ENCODE measurements around the gene TXNDC5.

Gene TXNDC5

DNA sequence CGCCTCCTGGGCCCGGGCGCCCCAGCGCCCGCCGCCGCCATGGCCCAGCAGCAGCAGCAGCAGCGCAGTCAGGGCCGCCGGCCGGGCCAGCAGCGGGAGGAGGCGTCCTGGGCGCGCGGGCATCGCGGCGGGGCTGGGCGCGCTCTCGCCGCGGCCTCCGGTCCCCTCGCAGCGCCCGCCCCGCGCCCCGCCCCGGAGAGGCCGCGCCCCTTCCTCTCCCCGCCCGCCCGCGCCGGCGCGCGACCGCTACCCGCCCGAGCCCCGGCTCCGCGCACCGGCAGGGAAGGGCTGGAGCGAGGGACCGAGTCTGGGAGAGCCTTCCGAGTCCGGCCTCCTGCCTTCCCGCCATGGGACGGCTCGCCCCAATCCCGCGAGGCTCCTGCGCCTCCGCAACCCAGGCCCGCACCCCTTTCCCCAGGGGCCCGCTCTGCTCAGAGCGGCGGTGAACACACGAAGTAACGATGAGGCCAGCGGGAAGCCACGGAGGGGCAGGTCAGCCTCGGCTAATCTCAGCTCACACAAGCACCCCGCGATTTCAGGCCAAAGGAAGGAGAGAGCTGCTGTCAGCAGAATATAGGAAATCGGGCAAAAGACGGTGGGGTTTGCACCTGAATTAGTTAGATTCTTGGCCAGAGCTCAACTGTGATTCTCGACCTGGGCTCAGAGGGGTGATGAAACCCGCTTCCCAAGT lies at the start of gene TXNDC5:
Gene TXNDC5 (minus strand): TSS at position 135 of the 691 bp plus-strand sequence. CDS start 12 bp downstream, at position 123.
- DNase-seq (ENCODE audit: low read depth) = no peak

DNA sequence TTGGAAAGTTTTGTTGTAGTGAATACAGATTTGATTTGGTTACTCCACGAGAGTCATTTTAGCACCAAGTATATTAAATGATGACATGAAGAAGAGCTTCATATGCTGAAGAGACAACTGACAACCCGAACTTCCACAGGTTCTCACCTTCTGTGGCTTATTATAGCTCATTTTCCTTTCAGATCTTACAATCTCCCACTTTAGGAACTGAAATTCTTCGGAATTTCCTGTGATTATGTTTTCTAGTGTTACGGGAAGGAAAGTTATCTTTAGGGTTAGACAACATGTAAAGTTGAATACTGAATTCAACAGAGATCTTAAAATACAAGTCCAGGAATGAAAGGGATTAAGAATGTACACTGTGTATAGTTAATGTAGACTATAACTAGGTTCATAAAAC lies 49.6 kb upstream of the TXNDC5 start:
- no peak for DNase-seq (ENCODE audit: low read depth)

DNA sequence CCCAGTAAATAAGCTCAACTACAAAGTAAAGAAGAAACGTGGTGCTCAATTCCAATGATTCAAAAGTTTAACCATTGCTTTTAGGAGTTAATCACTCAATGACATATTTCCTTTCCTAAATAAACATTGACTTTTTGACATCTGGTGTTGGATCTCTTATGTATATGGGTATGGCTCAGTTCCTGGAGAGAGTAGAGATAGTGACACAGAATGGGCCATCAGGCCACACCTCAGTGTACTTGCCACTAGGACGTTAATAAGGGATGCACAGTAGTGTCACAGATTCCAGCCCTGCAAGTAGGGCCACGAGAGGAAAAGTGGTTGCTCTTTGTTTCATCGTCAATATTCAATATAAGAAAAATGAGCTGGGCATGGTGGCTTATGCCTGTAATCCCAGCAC lies 48.9 kb upstream of the TXNDC5 start:
- no peak for DNase-seq (ENCODE audit: low read depth)

DNA sequence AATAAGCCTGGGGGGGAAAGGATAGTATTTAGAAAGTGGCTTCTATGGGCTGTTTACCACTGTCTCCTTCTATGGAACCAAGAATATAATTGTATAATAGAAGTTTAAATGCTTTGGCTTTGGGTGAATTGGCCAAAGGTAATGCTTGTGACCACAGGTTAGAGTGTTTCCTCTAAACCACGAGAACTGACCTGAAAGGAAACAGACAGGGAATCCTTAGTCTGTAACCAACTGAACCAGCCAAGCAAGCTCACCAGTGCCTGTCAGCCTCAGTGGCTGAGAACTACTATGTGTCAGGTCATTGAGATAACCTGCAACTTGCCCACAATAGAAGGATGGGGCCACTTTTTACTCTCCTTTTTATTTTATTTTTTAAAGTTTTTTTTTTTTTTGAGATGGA lies 47.9 kb upstream of the TXNDC5 start:
- DNase-seq (ENCODE audit: low read depth) = no peak

DNA sequence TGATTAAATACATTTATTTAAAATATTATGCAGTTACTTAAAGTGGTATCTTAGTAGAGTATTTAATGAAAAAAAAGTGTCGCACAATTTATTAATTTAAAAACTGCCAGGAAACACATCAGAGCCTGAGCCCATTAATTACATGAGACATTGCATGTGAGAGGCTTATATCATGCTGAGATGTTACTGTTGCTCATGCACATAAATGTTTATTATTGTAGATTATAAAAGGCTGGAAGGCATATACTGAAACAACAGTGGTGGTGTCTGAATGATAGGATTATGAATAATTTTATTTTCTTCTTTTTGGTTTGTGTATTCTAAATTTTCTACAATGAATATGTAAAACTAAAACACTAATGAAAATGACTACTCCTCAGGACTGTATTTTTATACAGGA lies 45.7 kb upstream of the TXNDC5 start:
- DNase-seq (ENCODE audit: low read depth) = no peak

DNA sequence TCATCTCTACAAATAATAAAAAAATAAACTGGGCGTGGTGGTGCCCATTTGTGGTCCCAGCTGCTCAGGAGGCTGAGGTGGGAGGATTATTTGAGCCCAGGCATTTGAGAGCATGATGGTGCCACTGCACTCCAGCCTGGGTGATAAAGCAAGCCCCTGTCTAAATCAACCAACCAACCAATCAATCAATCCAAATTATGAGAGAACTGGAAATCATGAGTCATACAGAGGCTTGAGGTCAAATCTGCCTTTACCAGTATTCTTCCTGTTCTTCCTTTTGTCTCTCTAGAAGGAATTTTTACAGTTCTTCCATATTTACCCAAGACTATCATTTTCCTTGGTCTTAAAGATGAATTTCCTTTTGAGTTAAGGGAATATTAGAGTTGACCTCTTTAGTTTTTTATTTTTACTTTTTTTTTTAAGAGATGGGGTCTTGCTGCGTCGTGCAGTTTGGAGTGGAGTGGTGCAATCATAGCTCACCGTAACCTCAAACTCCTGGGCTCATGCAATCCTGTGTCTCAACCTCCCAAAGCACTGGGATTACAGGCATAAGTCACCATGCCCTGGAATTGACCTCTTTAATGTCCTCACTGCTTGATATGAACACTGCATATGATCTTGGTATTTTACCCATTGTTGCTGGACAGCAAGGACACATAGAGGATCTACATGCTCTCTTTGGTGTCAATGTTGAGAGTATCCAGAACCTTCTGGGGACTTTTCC lies 44.1 kb upstream of the TXNDC5 start:
- no peak for DNase-seq (ENCODE audit: low read depth)

DNA sequence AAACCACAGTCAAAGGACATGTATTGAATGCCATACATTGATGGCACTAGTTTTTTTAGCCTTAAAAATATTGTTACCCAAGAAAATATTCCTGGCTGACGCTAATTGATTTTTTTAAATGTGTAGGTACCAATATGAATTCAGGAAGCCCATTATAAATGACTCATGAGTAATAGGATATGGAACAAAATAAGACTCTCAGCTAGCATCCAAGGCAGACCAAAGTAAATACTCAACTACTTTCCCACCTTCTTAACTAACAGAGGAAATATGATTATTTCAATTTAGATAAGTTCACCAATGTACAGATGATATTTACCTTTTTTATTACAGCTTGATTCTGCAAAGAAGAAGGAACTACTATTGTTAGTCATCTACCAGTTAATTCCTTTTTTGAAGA lies 43.2 kb upstream of the TXNDC5 start:
- DNase-seq (ENCODE audit: low read depth) = no peak

DNA sequence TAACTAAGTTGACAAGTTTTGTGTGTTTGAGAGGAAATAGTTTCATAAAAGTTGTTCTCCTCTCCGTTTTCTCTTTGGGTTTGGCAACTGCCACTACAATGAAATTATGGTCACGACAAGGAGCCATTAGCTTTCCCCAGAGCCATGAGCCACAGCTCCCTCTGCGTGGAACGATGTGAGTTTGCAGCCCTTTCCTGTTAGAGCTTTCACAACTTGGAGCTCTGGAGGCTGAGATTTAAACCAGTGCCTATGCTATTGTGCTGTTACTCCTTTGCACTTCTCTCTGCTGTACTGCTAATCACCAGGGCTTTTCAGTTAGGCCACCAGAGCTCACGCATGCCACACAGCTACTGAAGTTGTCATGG lies 29.3 kb upstream of the TXNDC5 start:
- no peak for DNase-seq (ENCODE audit: low read depth)

DNA sequence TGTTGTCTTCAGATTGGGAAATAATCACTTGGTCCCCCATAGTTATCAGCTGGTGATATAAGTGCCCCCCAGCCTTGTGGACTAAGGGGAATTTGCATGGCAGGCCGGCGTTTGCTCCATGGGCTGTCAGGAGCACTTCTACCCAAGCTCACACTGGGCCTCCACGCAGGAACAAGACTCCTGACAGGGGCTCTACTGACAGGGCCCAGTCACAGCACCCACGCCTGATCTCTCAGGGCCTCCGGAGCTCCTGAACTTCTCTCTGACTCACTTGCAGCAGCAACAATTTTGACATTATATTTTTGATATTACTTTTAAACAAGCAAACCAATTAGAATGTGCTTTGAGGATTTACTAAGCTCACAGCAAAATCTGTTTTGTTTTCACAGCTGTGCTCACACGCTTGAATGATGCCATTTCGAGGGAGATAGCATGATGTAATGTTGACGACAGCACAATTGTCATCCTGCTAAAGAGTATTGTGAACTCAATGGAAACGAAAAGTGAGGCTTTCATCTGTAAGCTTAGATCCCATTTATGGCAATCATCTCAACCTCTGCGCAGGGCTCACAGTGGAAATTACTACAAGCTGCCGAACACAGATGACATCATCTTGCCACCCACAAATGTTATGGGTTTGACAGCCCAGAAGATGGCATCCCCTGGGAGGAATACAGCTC lies 28.7 kb upstream of the TXNDC5 start:
- DNase-seq (ENCODE audit: low read depth) = no peak

DNA sequence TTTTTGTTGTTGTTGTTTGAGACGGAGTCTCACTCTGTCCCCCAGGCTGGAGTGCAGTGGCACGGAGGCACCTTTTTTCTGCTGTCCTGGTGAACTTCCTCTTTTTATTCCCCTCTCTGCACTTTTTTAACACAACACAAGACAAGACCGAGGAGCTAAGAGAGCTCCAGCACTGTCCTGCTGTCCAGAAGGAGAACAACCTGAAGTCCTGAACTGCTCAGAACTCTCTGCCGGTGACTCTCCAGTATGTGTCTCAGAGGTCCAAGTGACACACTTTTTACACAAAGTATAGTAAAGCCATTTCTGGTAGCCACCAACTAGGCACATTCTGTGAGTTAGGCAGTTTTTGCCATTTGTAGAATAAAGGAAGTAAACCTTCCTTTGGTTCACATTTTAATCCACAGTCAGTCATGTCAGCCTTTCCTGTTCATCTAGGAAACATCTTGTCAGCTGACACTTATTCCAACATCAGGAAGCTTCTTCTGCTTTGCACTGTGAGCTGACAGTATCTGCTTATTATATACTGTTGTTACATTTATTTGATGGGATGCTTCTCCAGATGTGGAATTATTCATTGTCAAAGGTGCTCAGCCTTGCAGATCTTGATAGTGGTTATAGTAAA lies 28.1 kb upstream of the TXNDC5 start:
- DNase-seq (ENCODE audit: low read depth) = no peak

DNA sequence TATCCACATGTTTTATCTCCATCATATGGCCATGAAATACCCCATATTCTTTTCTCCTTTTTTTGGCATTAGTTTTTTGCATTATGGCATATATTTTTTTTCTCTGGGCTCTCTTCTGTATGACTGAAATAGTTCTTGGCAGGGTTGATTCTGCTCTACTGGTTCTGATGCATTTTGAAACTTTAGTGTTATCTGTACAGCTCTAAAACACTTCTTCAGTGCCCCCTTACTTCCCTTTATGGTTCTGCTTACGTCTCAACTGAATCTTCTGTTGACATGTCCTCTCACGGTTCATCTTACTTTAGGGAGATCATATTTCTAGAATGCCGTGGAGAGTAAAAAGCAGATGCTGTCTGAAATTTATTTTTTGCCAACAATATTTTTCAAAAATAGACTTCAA lies 23.2 kb upstream of the TXNDC5 start:
- DNase-seq (ENCODE audit: low read depth) = no peak

DNA sequence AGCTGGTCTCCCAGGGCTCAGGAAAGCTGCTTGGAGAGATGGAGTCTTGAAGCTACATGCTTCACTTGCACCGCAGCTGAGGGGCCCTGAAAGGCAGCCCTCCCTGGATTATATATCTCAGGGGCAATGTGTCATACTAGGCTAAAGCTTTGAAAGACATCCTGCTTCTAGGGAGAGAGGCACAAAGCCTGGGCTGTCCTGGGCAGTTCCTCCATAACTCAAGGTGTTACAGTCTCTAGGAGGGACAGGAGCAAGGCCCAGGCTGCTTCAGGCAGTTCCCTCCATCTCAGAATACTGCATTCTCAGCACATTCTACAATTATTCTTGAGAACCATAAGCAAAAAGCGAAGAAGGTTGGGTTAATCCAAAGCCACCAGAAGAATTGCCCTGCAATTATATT lies 22.0 kb upstream of the TXNDC5 start:
- no peak for DNase-seq (ENCODE audit: low read depth)

DNA sequence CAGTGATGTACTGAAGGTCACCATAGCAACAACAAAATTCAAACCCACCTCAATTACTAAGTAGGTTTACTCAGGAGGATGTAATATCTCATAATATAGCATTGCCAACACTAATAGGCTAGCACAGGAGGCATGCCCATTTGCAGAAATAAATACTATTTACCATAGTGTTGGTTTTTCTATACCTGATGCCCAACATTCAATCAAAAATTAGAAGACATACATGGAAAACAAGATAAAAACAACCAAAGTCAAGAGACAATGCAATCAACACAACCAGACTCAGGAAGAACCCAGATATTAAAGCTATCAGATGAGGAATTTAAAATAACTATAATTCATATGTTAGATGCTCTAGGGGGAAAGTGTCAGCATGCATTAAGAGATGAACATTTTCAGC lies 14.3 kb upstream of the TXNDC5 start:
- no peak for DNase-seq (ENCODE audit: low read depth)

DNA sequence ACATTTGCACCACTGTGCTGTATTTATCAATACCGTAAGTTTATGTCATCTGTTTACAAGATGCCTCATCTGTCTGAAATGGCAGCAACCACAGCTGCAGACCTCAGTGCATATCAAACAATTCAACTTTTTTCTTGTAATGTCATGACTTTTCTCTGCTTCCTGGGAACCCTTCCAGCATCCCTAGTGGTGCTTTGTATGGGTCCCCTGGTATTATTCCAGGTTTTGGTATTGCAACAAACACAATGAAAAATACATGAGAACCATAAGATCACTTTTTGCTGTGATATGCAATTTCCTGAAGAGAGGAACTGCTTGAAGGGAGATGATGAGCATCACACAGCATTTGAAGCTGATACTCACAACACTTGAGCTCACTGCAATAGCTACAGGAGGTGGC lies 12.0 kb upstream of the TXNDC5 start:
- DNase-seq (ENCODE audit: low read depth) = no peak

DNA sequence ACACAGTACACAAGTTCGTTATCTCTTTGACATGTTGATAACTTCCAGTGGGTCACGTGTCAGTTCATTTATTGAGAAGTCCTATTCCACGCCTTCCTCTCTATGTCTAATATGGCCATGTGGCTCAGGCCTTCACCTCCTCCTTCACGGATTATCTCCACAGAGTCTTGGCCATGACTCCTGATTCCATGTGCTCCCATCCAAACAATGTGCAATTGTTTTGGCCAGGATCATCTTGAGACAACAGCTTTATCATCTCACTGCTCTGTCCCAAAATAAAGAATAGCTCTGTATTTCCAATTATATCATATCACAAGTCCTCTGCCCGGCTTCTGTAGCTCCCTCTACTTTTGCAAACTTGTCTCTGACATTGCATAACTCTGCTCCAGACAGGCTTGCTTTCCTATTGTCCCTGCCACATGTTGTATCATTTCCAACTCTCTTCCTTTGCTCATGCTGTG lies 11.1 kb upstream of the TXNDC5 start:
- no peak for DNase-seq (ENCODE audit: low read depth)

DNA sequence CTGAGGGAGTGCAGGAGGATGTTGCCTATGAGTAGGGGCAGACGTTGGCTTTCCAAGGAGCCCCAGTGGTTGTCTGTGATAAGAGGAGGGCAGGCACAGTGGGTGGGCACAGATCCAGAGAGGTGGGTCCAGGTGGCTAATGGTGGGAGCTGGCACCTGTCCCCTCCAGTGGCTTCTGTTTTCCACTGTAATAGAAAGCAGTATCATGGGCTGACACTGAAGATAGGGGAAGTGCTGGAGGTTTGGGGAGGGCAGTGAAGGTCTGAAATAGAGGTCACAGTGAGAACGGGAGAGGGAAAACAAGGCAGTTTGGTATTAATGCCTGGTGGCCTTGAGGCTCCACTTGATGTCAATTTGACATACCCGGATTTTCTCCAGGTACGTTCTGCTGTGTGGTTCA lies 10.5 kb upstream of the TXNDC5 start:
- no peak for DNase-seq (ENCODE audit: low read depth)

DNA sequence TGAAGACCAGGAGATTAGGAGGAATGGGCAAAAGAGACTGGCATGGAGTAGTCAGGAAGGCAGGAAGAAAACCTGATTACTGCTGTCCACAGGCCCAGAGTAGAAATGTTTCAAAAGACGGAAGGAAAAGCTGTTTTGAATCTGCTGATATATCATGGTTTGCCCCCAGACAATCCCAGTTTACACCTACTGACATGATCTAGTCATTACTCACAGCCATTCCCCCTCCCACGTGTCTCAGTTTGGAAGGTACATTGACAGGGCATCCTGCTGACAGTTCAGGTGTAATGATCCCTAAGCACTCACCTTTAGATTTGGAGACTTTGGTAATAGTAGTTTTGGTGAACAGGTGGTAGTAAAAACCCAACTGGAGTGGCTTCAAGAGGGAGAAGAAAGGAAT lies 9.8 kb upstream of the TXNDC5 start:
- no peak for DNase-seq (ENCODE audit: low read depth)

DNA sequence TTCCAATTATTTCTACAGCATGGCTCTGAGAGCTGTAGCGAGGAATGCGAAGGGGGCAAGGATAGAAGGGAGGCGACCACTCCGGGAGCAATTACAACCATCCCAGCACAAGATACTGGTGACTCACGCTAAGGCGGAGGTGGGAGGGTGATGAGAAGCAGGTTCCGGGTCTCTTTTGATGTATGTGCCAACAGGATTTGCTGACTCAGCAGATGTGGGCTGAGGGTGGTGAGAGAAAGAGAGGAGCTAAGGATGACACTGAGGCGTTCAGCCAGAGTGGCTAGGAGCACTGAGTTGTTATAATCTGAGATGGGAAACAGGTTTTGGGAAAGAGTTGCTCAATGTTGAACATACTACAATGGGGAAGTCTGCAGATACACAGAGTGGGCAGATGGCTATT lies 9.3 kb upstream of the TXNDC5 start:
- DNase-seq (ENCODE audit: low read depth) = no peak

DNA sequence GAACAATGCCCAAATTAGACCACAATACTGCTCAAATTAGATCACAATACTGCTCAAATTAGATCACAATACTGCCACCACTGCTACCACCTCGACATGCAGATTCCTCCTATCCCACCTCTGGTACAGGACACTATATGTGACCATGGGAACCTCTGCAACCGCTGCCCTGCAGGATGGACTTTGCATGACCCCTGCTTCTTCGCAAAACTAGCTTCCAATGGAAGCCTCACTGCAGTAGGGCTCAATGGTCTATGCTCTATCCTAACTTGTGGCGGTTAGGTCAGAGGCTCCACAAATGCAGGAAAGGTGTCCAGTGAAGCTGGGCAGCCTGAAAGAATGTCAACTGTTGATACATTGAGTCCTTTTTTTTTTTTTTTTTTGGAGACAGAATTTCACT lies 7.8 kb upstream of the TXNDC5 start:
- no peak for DNase-seq (ENCODE audit: low read depth)

DNA sequence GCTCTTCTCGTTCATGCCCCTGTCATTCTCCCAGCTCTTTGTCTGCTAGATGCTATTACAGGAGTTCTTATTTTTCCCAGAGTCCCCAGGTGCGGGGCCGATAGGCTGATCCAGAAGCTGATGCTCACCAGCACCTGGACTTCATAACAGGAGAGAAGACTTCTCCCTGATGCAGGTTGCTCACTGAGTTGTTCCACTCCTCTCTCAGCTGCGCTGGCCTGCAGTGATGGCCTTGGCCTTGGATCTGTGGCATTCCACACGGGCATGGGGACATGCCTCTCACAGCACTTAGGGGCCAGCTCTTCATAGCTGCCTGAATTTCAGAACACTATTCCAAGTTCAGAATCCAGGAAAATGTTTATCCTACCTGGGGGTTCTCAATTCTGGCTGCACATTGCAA lies 7.1 kb upstream of the TXNDC5 start:
- DNase-seq (ENCODE audit: low read depth) = no peak

DNA sequence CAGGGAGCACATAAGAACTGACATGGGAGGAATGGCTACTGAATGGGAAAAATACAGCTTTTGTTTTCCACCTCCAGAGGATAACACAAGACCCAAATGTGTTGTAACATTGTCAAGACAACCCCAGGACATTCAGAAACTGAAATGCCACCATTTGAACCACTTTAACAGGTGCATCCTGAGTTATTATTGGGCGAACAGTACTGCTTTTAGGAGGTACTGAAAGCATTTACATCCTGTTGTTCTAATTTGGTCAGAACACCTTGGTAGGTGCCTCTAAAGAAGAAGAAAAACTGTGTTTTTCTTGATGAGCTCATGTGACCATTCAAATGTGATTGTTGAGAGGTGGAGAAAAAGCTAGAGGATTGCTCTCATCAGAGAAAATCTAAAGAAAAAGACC lies 6.4 kb upstream of the TXNDC5 start:
- DNase-seq (ENCODE audit: low read depth) = no peak

DNA sequence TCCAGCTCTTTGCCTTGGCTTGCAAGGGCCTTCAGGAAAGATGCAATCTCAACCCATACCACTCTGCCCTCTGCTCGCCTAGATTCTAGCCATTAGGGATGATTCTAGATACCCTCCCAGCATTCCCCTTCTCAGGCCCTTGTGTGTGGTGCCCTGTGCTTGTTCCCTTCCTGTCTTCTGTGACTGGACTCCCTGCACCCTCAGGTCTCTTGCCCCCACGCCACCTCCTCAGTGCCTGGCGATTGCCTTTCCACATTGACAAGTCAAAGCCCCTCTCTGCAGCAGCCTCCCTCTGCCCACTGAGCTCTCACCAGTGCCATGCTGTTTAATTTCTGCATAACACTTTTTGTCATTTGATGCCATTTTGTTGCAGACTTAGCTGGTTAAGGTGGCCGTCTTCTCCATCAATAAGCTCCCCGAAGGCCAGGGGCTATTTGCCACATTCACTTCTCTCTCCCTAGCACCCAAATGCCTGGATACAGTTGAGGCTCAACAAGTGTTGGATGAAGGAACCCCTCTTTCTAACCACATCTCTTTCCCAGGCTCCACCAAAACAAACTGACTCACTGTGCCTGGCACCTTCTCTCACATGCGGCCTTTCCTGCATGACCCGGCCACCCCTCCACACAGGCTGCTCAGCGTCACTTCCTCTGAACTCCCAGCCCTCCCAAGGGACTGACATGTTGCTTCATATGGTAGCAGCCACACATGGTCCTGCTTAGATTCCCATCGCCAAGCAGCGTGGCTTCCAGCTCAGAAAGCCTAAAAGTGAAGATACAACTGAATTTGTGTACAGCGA lies 4.6 kb upstream of the TXNDC5 start:
- DNase-seq (ENCODE audit: low read depth) = peak; percentile 90

All from GM04503 (cell line).